Fibroblast of lung (primary cell): Measurements from ENCODE around the gene KLHL20.

Source experiments
- CTCF ChIP-seq, 2 donors: IDR thresholded peaks in 1 of 2; conservative IDR thresholded peaks in 1 of 2; 1 replicate in 1 of 2; 2 replicates in 1 of 2; pipeline ENCODE4 v1.5.1; 2011 to 2012; ENCODE audit warnings: low read length in 2 of 2, control low read depth in 1 of 2, inconsistent platforms in 1 of 2, low read depth in 1 of 2, mild to moderate bottlenecking in 1 of 2
- EZH2 ChIP-seq: IDR thresholded peaks from 2 replicates; pipeline ENCODE4 v1.5.1; 2012; ENCODE audit warnings: low read length, control low read depth, mild to moderate bottlenecking; ENCODE audit errors: missing control alignments

- TF ChIP-seq CTCF (conservative IDR thresholded peaks at IDR 0.05 in 1 of 2, IDR thresholded peaks at IDR 0.05 in 1 of 2; ENCODE audit: low read depth in 1 of 2, low read length in 2 of 2), result no peak
- no peak for TF ChIP-seq EZH2
Measured at GRCh38 chr1:173744651-173745050, 29.9 kb downstream of the KLHL20 start.
